PC-3 (cell line): Measurements from ENCODE around the gene GNAT2. TPM values are rescaled to one million over a fixed set of nuclear protein-coding genes. Genes with fewer than 3 reads are reported as not detected.
A peak's percentile ranks its signal among the peaks of the same experiment; 100 is the strongest.

Experiments used
- ATAC-seq: fragments of 200-7000 bp; cut with Tn5 transposase; 2 replicates; pipeline ENCODE4 v1.9.1; 2020; ENCODE audit warnings: mild to moderate bottlenecking, moderate library complexity
- BruUV-seq: library from RNA; stranded (reverse); fragments of 400-500 nt; replicated peaks from 2 replicates; lab custom pipeline; 2021; lab: Mats Ljungman, UMichigan
- CTCF ChIA-PET: fragments of 300-600 bp; sonication (Branson Sonifier 250); formaldehyde crosslinking; loops from one replicate; lab custom pipeline; 2022; ENCODE audit warnings: antibody characterized with exemption; lab: Charles Lee
- POLR2A ChIA-PET: fragments of 300-600 bp; sonication (Branson Sonifier 250); formaldehyde crosslinking; loops from one replicate; lab custom pipeline; 2022; ENCODE audit warnings: antibody characterized with exemption; ENCODE audit not compliant: unreplicated experiment; lab: Charles Lee
- DNase-seq: peaks from one replicate; pipeline ENCODE4 v3.0.0-alpha.2; 2015
- H2AFZ ChIP-seq: fragments of 300-600 bp; sonication (generic); 2 replicates; pipeline ENCODE4 v1.6.0; 2016; ENCODE audit warnings: antibody characterized with exemption, low read length
- H3F3A ChIP-seq: fragments of 300-600 bp; sonication (generic); one replicate; pipeline ENCODE4 v1.6.0; 2017; ENCODE audit warnings: antibody characterized with exemption, low read length, control low read depth, mild to moderate bottlenecking; ENCODE audit not compliant: unreplicated experiment
- H3K27ac ChIP-seq: fragments of 300-600 bp; sonication (generic); 2 replicates; pipeline ENCODE4 v1.5.1; 2016; ENCODE audit warnings: mild to moderate bottlenecking, low read length
- H3K27me3 ChIP-seq: fragments of 300-600 bp; sonication (generic); 2 replicates; pipeline ENCODE4 v1.6.1; 2016; ENCODE audit warnings: low read length, mixed read lengths
- H3K36me3 ChIP-seq: fragments of 300-600 bp; sonication (generic); 2 replicates; pipeline ENCODE4 v1.6.1; 2016; ENCODE audit warnings: low read depth, mixed run types, low read length, mixed read lengths
- H3K4me1 ChIP-seq: fragments of 300-600 bp; sonication (generic); 2 replicates; pipeline ENCODE4 v1.5.1; 2016; ENCODE audit warnings: low read length; ENCODE audit not compliant: insufficient read depth
- H3K4me2 ChIP-seq: fragments of 300-600 bp; sonication (generic); 2 replicates; pipeline ENCODE4 v1.6.0; 2016; ENCODE audit warnings: low read length
- H3K4me3 ChIP-seq: fragments of 300-600 bp; sonication (generic); 2 replicates; pipeline ENCODE4 v1.5.1; 2016; ENCODE audit warnings: mild to moderate bottlenecking, low read length, mixed read lengths
- H3K79me2 ChIP-seq: fragments of 300-600 bp; sonication (generic); 2 replicates; pipeline ENCODE4 v1.6.1; 2017; ENCODE audit warnings: low read length, mixed read lengths
- H3K9ac ChIP-seq: fragments of 300-600 bp; sonication (generic); 2 replicates; pipeline ENCODE4 v1.6.0; 2016; ENCODE audit warnings: mild to moderate bottlenecking, low read length
- H3K9me2 ChIP-seq: fragments of 300-600 bp; sonication (generic); replicated peaks from 2 replicates; pipeline ENCODE4 v1.6.1; 2016; ENCODE audit warnings: mixed run types, low read length, mixed read lengths
- H3K9me3 ChIP-seq: fragments of 300-600 bp; sonication (generic); 2 replicates; pipeline ENCODE4 v1.6.1; 2016; ENCODE audit warnings: low read length, mixed read lengths
- H4K20me1 ChIP-seq: fragments of 300-600 bp; sonication (generic); 2 replicates; pipeline ENCODE4 v1.6.1; 2016; ENCODE audit warnings: low read length, mixed read lengths
- CTCF ChIP-seq: fragments of 300-600 bp; sonication (generic); conservative IDR thresholded peaks from 2 replicates; pipeline ENCODE4 v1.5.1; 2017; ENCODE audit warnings: antibody characterized with exemption, low read depth, mild to moderate bottlenecking, low read length
- EZH2 ChIP-seq: fragments of 300-600 bp; sonication (generic); IDR thresholded peaks from one replicate; pipeline ENCODE4 v1.6.1; 2017; ENCODE audit warnings: antibody characterized with exemption, mild to moderate bottlenecking, low read length; ENCODE audit not compliant: unreplicated experiment
- EZH2phosphoT487 ChIP-seq: fragments of 300-600 bp; sonication (generic); IDR thresholded peaks from 2 replicates; pipeline ENCODE4 v1.6.1; 2018; ENCODE audit warnings: mild to moderate bottlenecking, antibody characterized with exemption, low read length, borderline replicate concordance
- intact Hi-C: fragments of 100-400 bp; cut with micrococcal nuclease; formaldehyde crosslinking; loops from 2 replicates; pipeline ENCODE4 v1.9.0; 2023
- total RNA-seq: library from RNA; depleted of rRNA; stranded (reverse); fragments of >200 nt; gene quantifications from 2 replicates; pipeline ENCODE4 v1.2.3, GENCODE V29; 2014

Gene GNAT2
- total RNA-seq, 1 experiment from 2014 or later = 0.69 TPM

- H3K9me3 ChIP-seq = no peaks in the 10 kb centered on the region
- peak overlapping the region; percentile 84 for H2AFZ ChIP-seq
- H3K9me2 ChIP-seq = no peaks in the 10 kb centered on the region
- H3F3A ChIP-seq = no peaks in the 10 kb centered on the region
- no peaks in the 10 kb centered on the region for H3K36me3 ChIP-seq
- no peaks in the 10 kb centered on the region for H3K79me2 ChIP-seq
- H4K20me1 ChIP-seq = no peaks in the 10 kb centered on the region
- H3K4me1 ChIP-seq = peaks cover 5% of the 10 kb centered on the region; the same call in 1 of the 2 replicates
- ATAC-seq (peak; percentile 97), DNase-seq (peak; percentile 86)
- peak overlapping the region; percentile 78 for H3K4me2 ChIP-seq
- peak overlapping the region; percentile 55; the same call in 1 of the 2 replicates for H3K4me3 ChIP-seq
- intact Hi-C loops = loop anchor here (1.0 to 2.0 kb wide), 2 partner anchors 130 to 339 kb away; no protein-coding TSS in a partner anchor
- no TSS peak for BruUV-seq
- no peaks in the 10 kb centered on the region for H3K27me3 ChIP-seq
- H3K9ac ChIP-seq = no peak overlapping the region
- ChIA-PET POLR2A (no interaction called here), CTCF (no interaction called here)
- no peak overlapping the region for H3K27ac ChIP-seq
- TF ChIP-seq EZH2 (no peak), EZH2phosphoT487 (no peak), CTCF (peak; percentile 92)
These were observed 24.2 kb upstream of the GNAT2 start for GRCh38 chr1:109643385-109644230.

GRCh38 chr1:109642626-109643025 lies 23.2 kb upstream of the GNAT2 start:
- Histone ChIP-seq H3K36me3 (no peaks in the 10 kb centered on the region), H3K4me1 (peaks cover 5% of the 10 kb centered on the region; the same call in 1 of the 2 replicates), H3K9ac (no peak overlapping the region), H3F3A (no peaks in the 10 kb centered on the region), H3K27ac (no peak overlapping the region), H3K4me2 (peak overlapping the region; percentile 78; the same call in 1 of the 2 replicates), H2AFZ (no peak overlapping the region), H3K4me3 (no peak overlapping the region), H3K79me2 (no peaks in the 10 kb centered on the region), H4K20me1 (no peaks in the 10 kb centered on the region), H3K27me3 (no peaks in the 10 kb centered on the region), H3K9me2 (no peaks in the 10 kb centered on the region), H3K9me3 (no peaks in the 10 kb centered on the region)
- TF ChIP-seq EZH2 (no peak), EZH2phosphoT487 (no peak), CTCF (no peak)
- ATAC-seq (no peak), DNase-seq (no peak)
- intact Hi-C loops = loop anchor here (1.0 to 2.0 kb wide), 2 partner anchors 131 to 340 kb away; no protein-coding TSS in a partner anchor
- BruUV-seq = no TSS peak
- ChIA-PET CTCF (no interaction called here), POLR2A (no interaction called here)

GRCh38 chr1:109641861-109642260 lies 22.4 kb upstream of the GNAT2 start:
- no peak overlapping the region for H2AFZ ChIP-seq
- peaks cover 5% of the 10 kb centered on the region; the same call in 1 of the 2 replicates for H3K4me1 ChIP-seq
- H3K9me2 ChIP-seq = no peaks in the 10 kb centered on the region
- DNase-seq = no peak
- ChIA-PET CTCF (no interaction called here), POLR2A (no interaction called here)
- no peak overlapping the region for H3K9ac ChIP-seq
- H3K9me3 ChIP-seq = no peaks in the 10 kb centered on the region
- ATAC-seq = no peak
- TF ChIP-seq CTCF = no peak
- no peak for TF ChIP-seq EZH2phosphoT487
- TF ChIP-seq EZH2 = no peak
- no peaks in the 10 kb centered on the region for H3K79me2 ChIP-seq
- no peak overlapping the region for H3K27ac ChIP-seq
- H3F3A ChIP-seq = no peaks in the 10 kb centered on the region
- H3K27me3 ChIP-seq = no peaks in the 10 kb centered on the region
- H4K20me1 ChIP-seq = no peaks in the 10 kb centered on the region
- intact Hi-C loops = loop anchor here (2.0 kb wide), 2 partner anchors 63 to 341 kb away; no protein-coding TSS in a partner anchor
- no peak overlapping the region for H3K4me2 ChIP-seq
- no TSS peak for BruUV-seq
- H3K4me3 ChIP-seq = no peak overlapping the region
- H3K36me3 ChIP-seq = no peaks in the 10 kb centered on the region
